Stimulated activated naive B cell treated with anti-CD40 and anti-IgM and Interleukin-4, amounts not matched to agents 10 μg/mL and 1 μg/mL and 100 μg/mL, for 72 hours (primary cell): Measurements from ENCODE around the gene NDUFV2.

Experiments used
- ATAC-seq, 2 donors: fragments of 150-1000 bp; cut with Tn5 transposase; replicated peaks; 2 replicates each; pipeline ENCODE4 v1.10.0; 2021; ENCODE audit warnings: moderate library complexity in 1 of 2
- DNase-seq: peaks from one replicate; pipeline ENCODE4 v3.0.0; 2021
- H3K27ac Mint-ChIP-seq: one replicate; pipeline ENCODE4 v1.8.0; 2022; ENCODE audit warnings: mild to moderate bottlenecking, mixed read lengths
- H3K27me3 Mint-ChIP-seq, 2 donors: one replicate each; pipeline ENCODE4 v1.8.0; 2022; ENCODE audit warnings: mixed read lengths in 2 of 2
- H3K36me3 Mint-ChIP-seq, 2 donors: one replicate each; pipeline ENCODE4 v1.8.0; 2022; ENCODE audit warnings: mixed read lengths in 2 of 2, mild to moderate bottlenecking in 1 of 2
- H3K4me1 Mint-ChIP-seq, 2 donors: one replicate each; pipeline ENCODE4 v1.8.0; 2022; ENCODE audit warnings: mixed read lengths in 2 of 2, mild to moderate bottlenecking in 1 of 2
- H3K4me3 Mint-ChIP-seq, 2 donors: one replicate each; pipeline ENCODE4 v1.8.0; 2022; ENCODE audit warnings: mild to moderate bottlenecking in 2 of 2, mixed read lengths in 2 of 2, moderate library complexity in 1 of 2
- H3K9me3 Mint-ChIP-seq, 2 donors: one replicate each; pipeline ENCODE4 v1.8.0; 2022; ENCODE audit warnings: mixed read lengths in 2 of 2, mild to moderate bottlenecking in 1 of 2

Gene NDUFV2

DNA sequence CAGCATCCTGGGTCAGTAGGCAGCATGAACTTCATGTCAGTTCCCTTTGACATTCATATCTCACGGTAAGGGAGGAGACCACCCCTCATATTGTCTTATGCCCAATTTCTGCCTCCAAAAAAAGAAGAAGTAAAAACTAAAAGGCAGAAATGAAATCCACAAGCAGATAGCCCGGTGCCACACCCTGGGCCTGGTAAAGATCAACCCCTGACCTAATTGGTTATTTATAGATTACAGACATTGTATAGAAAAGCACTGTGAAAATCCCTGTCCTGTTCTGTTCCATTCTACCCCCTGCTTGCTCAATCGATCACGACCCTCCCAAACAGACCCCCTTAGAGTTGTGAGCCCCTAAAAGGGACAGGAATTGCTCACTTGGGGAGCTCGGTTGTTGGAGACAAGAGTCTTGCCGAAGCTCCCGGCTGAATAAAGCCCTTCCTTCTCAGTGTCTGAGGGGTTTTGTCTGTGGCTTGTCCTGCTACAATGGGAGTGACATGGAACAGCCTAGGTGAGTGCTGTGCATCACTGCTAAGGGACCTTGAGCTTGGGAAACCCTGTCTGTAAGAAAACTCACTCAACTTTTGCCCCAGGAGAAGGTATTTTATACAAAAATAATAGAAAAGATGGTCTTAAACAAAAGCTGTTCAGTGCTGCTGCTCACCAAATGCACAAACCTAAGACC, 11.1 kb downstream of the NDUFV2 start:
- DNase-seq (peak; percentile 40), ATAC-seq (peak; percentile 48 to 50)
- Mint-ChIP-seq H3K4me3 (peak overlapping the region; percentile 56 to 81), H3K36me3 (peaks cover 25 to 32% of the 10 kb centered on the region in 2 donors), H3K27me3 (no peaks in the 10 kb centered on the region), H3K4me1 (peaks cover 33 to 91% of the 10 kb centered on the region in 2 donors), H3K9me3 (peaks cover 0 to 1% of the 10 kb centered on the region in 2 donors), H3K27ac (peak overlapping the region; percentile 93)

DNA sequence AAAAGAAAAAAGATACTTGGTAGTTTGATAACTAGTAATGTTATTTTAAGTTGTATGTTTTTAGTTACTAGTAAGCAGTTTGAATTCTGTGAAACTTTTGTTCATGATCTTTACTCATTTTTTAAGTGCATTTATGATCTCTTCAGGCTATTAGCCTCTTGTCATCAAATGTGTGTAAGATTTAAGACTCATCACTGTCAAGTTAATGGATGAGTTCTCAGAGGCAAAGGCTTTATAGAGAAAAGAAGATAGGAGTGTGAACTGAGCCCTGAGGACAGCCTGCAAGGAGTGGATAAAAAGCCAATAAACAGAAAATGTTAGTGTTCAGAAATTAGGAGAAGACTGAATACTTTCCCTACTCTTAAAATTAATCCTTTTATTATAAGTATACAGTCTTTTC, 13.5 kb downstream of the NDUFV2 start:
- Mint-ChIP-seq H3K4me3 (peak overlapping the region; percentile 23 to 46), H3K36me3 (peaks cover 23 to 35% of the 10 kb centered on the region in 2 donors), H3K9me3 (peaks cover 0 to 1% of the 10 kb centered on the region in 2 donors), H3K27me3 (no peaks in the 10 kb centered on the region), H3K4me1 (peaks cover 29 to 77% of the 10 kb centered on the region in 2 donors), H3K27ac (peak overlapping the region; percentile 92)
- ATAC-seq (no peak), DNase-seq (no peak)

DNA sequence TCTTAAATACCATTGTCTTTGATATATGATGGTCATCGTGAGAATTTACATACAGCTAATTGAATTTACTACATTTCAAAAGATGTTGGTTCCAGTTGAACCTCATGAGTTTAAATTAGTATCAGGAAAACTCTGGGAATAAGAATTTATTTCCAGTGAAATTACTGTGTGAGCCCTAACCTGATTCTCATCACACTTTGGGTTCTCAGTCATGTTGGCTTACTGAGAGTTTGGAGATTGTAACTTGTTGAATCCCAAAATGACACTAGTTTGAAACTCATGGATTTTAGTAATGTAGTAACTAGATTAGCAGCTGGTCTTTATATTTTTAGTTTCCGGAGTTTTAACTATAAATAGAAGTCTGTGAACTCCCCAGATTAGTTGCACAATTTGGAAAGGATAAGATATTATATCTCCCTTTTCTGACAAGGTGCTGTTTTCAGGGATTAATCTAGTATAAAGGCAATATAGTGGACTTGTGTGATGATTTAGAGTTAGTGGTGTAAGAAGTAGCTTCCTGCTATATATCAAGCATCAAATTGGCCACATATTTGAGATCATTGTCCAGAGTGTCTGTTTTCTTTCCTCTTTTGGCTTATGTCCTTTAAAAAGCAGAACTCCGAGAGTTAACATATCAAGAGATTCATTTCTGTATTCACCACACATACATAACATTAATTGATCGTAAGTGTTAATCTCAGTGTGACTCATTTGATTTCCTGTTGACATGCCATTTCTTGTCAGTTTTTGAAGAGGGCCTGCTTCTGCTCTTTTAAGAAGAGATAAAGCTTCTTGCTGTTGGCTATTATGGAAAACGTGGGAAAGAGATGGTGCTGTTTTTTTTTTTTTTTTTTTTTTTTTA, 15.7 kb downstream of the NDUFV2 start:
- no peak for DNase-seq
- H3K27me3 Mint-ChIP-seq, result no peaks in the 10 kb centered on the region
- peaks cover 26 to 61% of the 10 kb centered on the region in 2 donors for H3K4me1 Mint-ChIP-seq
- peak overlapping the region; percentile 51 to 55 for H3K4me3 Mint-ChIP-seq
- peak overlapping the region; percentile 63 for H3K27ac Mint-ChIP-seq
- peak; percentile 48 to 67 for ATAC-seq
- no peaks in the 10 kb centered on the region for H3K9me3 Mint-ChIP-seq
- peaks cover 16 to 30% of the 10 kb centered on the region in 2 donors for H3K36me3 Mint-ChIP-seq

- no peak overlapping the region for H3K4me3 Mint-ChIP-seq
- no peaks in the 10 kb centered on the region for H3K9me3 Mint-ChIP-seq
- no peak for ATAC-seq
- H3K27me3 Mint-ChIP-seq, result no peaks in the 10 kb centered on the region
- H3K4me1 Mint-ChIP-seq, result peaks cover 21 to 43% of the 10 kb centered on the region in 2 donors
- no peak for DNase-seq
- H3K36me3 Mint-ChIP-seq, result peaks cover 28 to 44% of the 10 kb centered on the region in 2 donors
- no peak overlapping the region for H3K27ac Mint-ChIP-seq
Measured at GRCh38 chr18:9120796-9121195, 18.3 kb downstream of the NDUFV2 start.

- Mint-ChIP-seq H3K9me3 (no peaks in the 10 kb centered on the region), H3K4me1 (peaks cover 6 to 17% of the 10 kb centered on the region in 2 donors), H3K36me3 (peaks cover 24 to 37% of the 10 kb centered on the region in 2 donors), H3K27ac (no peak overlapping the region), H3K27me3 (no peaks in the 10 kb centered on the region), H3K4me3 (no peak overlapping the region)
- ATAC-seq, result no peak
- no peak for DNase-seq
Measured at GRCh38 chr18:9123520-9123919, 21.0 kb downstream of the NDUFV2 start.

DNA sequence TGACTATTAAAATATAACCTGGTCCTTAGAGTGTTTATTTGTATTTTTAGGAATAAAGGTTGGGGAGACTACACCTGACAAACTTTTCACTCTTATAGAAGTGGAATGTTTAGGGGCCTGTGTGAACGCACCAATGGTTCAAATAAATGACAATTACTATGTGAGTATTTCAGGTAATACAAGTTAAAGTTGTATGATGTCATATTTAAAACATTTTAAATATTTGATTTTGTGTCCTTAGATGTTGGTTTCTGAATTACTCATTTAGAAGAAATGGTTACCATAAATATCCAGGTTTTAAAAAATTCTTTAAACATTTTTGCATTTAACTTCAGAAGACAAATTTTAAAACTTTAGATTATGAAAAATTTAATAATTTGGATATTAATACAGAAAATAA, 22.3 kb downstream of the NDUFV2 start:
- Mint-ChIP-seq H3K36me3 (peaks cover 34 to 41% of the 10 kb centered on the region in 2 donors), H3K4me3 (no peak overlapping the region), H3K4me1 (peaks cover 3 to 12% of the 10 kb centered on the region in 2 donors), H3K27ac (no peak overlapping the region), H3K27me3 (no peaks in the 10 kb centered on the region), H3K9me3 (no peaks in the 10 kb centered on the region)
- no peak for ATAC-seq
- no peak for DNase-seq

- Mint-ChIP-seq H3K4me3 (no peak overlapping the region), H3K27me3 (no peaks in the 10 kb centered on the region), H3K27ac (no peak overlapping the region), H3K4me1 (peaks cover 3 to 12% of the 10 kb centered on the region in 2 donors), H3K36me3 (peaks cover 36 to 44% of the 10 kb centered on the region in 2 donors), H3K9me3 (no peaks in the 10 kb centered on the region)
- no peak for ATAC-seq
- DNase-seq, result no peak
Measured at GRCh38 chr18:9126337-9126736, 23.8 kb downstream of the NDUFV2 start.

GRCh38 chr18:9130195-9130594, 27.7 kb downstream of the NDUFV2 start:
- ATAC-seq (no peak), DNase-seq (no peak)
- Mint-ChIP-seq H3K4me3 (no peak overlapping the region), H3K4me1 (peaks cover 4 to 23% of the 10 kb centered on the region in 2 donors), H3K9me3 (no peaks in the 10 kb centered on the region), H3K36me3 (peaks cover 44 to 46% of the 10 kb centered on the region in 2 donors), H3K27me3 (no peaks in the 10 kb centered on the region), H3K27ac (no peak overlapping the region)

DNA sequence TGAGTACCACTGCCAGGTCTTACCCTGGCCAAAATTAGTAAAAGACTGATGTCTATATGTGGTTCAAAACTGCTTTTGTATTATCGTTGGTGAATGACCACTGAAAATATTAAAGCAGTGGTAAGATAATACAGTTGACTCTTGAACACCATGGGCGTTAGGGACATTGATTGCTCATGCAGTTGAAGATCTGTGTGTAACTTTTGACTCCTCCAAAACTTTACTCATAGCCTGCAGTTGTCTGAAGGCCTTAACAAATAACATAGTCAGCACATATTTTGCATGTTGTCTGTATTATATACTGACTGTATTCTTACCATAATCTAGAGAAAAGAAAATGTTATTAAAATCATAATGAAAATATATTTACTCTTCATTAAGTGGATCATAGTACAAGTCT, 28.3 kb downstream of the NDUFV2 start:
- DNase-seq (no peak), ATAC-seq (no peak)
- Mint-ChIP-seq H3K4me3 (no peak overlapping the region), H3K9me3 (no peaks in the 10 kb centered on the region), H3K27me3 (no peaks in the 10 kb centered on the region), H3K36me3 (peaks cover 39 to 41% of the 10 kb centered on the region in 2 donors), H3K4me1 (peaks cover 4 to 30% of the 10 kb centered on the region in 2 donors), H3K27ac (no peak overlapping the region)

DNA sequence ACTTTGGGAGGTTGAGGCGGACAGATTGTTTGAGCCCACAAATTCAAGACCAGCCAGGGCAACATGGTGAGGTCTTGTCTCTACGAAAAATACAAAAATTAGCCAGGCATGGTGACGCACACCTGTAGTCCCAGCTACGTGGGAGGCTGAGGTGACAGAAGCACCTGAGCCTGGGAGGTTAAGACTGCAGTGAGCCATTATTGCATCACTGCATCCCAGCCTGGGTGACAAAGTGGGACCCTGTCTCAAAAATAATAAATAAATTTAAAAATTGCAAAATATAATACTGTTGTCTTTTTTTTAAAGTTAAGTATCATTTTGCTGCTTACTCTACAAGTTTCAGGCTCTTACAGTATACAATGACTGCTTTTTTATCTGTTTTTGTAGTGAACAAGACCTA, 30.1 kb downstream of the NDUFV2 start:
- Mint-ChIP-seq H3K4me3 (no peak overlapping the region), H3K36me3 (peaks cover 35 to 39% of the 10 kb centered on the region in 2 donors), H3K4me1 (peaks cover 4 to 33% of the 10 kb centered on the region in 2 donors), H3K27me3 (no peaks in the 10 kb centered on the region), H3K27ac (peak overlapping the region; percentile 56), H3K9me3 (no peaks in the 10 kb centered on the region)
- no peak for ATAC-seq
- DNase-seq, result no peak

DNA sequence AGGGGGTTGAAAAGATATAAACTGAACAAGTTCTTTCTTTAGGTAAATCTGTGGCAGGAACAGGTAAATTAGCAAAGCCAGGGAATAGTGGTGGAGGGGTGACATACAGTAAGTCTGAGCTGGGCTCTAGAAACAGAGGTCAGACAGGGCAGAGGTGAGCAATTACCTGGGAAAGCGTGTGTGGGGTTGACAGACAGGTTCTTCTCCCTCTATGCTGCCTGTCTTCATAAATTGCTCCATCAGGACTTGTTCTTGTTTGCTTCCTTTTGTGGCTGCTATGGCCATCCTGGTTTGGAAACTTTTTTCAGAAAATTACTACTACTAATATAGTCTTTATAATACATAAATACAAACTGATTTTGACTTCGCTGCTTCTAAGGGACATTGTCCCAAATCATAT, 30.7 kb downstream of the NDUFV2 start:
- ATAC-seq (no peak), DNase-seq (no peak)
- Mint-ChIP-seq H3K27me3 (no peaks in the 10 kb centered on the region), H3K4me3 (no peak overlapping the region), H3K27ac (no peak overlapping the region), H3K36me3 (peaks cover 34 to 35% of the 10 kb centered on the region in 2 donors), H3K9me3 (no peaks in the 10 kb centered on the region), H3K4me1 (peaks cover 4 to 34% of the 10 kb centered on the region in 2 donors)

- Mint-ChIP-seq H3K27ac (peak overlapping the region; percentile 100), H3K9me3 (no peaks in the 10 kb centered on the region), H3K4me3 (peak overlapping the region; percentile 92 to 95), H3K27me3 (no peaks in the 10 kb centered on the region), H3K4me1 (peaks cover 17 to 48% of the 10 kb centered on the region in 2 donors), H3K36me3 (peaks cover 20 to 28% of the 10 kb centered on the region in 2 donors)
- ATAC-seq (no peak), DNase-seq (no peak)
Measured at GRCh38 chr18:9135081-9135911, 32.8 kb downstream of the NDUFV2 start.

GRCh38 chr18:9135912-9136314, 33.4 kb downstream of the NDUFV2 start:
- no peaks in the 10 kb centered on the region for H3K27me3 Mint-ChIP-seq
- no peak for DNase-seq
- peak overlapping the region; percentile 92 to 95 for H3K4me3 Mint-ChIP-seq
- peak; percentile 24 to 40 for ATAC-seq
- peaks cover 18 to 54% of the 10 kb centered on the region in 2 donors for H3K4me1 Mint-ChIP-seq
- H3K9me3 Mint-ChIP-seq, result no peaks in the 10 kb centered on the region
- peaks cover 20 to 28% of the 10 kb centered on the region in 2 donors for H3K36me3 Mint-ChIP-seq
- peak overlapping the region; percentile 100 for H3K27ac Mint-ChIP-seq
